Testis (tissue), 2 donors: ENCODE results near the gene FCRL6.

ENCODE experiments used
- POLR2A ChIP-seq: fragments of 450-650 bp; IDR thresholded peaks from one replicate; pipeline ENCODE4 v1.6.1; 2017; ENCODE audit warnings: antibody characterized with exemption, mild to moderate bottlenecking, moderate library complexity
- TF ChIP-seq, protein P1 (sequence below), 3 experiments: fragments of 450-650 bp in 2 of 3; fragments of 200-600 bp in 1 of 3; sonication (generic) in 1 of 3; IDR thresholded peaks; one replicate each; pipeline ENCODE4 v1.5.1; 2016 to 2019; ENCODE audit warnings: antibody characterized with exemption in 3 of 3, mild to moderate bottlenecking in 2 of 3, moderate library complexity in 1 of 3

DNA sequence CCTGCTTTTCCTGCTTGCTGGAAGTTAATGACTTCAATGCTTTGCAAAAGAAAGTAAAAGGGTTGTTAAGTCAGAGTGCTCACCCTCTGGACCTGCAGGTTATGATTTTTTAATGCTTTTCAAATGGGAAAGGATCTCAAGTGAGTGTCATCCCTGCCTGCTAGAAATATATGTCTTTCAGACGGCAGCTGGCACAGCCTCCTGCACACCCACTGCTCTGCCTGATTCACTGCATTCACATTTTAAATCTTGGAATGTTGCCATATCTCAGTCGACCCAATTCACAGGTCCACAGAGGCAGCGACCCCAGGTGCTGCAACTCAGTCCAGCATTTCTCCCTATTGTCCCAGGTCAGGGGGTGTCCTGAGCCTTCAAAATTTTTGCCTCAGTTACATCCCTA is 10.7 kb upstream of the FCRL6 start:
- TF ChIP-seq, protein P1, sequence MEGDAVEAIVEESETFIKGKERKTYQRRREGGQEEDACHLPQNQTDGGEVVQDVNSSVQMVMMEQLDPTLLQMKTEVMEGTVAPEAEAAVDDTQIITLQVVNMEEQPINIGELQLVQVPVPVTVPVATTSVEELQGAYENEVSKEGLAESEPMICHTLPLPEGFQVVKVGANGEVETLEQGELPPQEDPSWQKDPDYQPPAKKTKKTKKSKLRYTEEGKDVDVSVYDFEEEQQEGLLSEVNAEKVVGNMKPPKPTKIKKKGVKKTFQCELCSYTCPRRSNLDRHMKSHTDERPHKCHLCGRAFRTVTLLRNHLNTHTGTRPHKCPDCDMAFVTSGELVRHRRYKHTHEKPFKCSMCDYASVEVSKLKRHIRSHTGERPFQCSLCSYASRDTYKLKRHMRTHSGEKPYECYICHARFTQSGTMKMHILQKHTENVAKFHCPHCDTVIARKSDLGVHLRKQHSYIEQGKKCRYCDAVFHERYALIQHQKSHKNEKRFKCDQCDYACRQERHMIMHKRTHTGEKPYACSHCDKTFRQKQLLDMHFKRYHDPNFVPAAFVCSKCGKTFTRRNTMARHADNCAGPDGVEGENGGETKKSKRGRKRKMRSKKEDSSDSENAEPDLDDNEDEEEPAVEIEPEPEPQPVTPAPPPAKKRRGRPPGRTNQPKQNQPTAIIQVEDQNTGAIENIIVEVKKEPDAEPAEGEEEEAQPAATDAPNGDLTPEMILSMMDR (IDR thresholded peaks at IDR 0.05) = no peak
- no peak for TF ChIP-seq POLR2A
